Loucy (cell line): ENCODE results near the gene CYP46A1.

ENCODE experiments used
- CTCF ChIP-seq: fragments of 200-600 bp; sonication (generic); conservative IDR thresholded peaks from 2 replicates; pipeline ENCODE4 v1.5.1; 2014; ENCODE audit warnings: mild to moderate bottlenecking, antibody characterized with exemption, low read length
- EZH2phosphoT487 ChIP-seq: fragments of 200-600 bp; IDR thresholded peaks from 2 replicates; pipeline ENCODE4 v1.6.1; 2018; ENCODE audit warnings: antibody characterized with exemption, mild to moderate bottlenecking, moderate library complexity, borderline replicate concordance

- TF ChIP-seq CTCF: no peak
- no peak for TF ChIP-seq EZH2phosphoT487
These were observed 5.9 kb upstream of the CYP46A1 start for GRCh38 chr14:99678198-99678597.
